Upper lobe of left lung (tissue), 4 donors: ENCODE data around the gene EDA.

Experiments
- CTCF ChIP-seq, 6 experiments: fragments of 450-650 bp in 4 of 6; fragments of 200-600 bp in 2 of 6; sonication (generic) in 2 of 6; IDR thresholded peaks; one replicate each; pipeline ENCODE4 v1.5.1; 2016 to 2019; ENCODE audit warnings: antibody characterized with exemption in 6 of 6
- POLR2AphosphoS5 ChIP-seq, 2 donors: sonication (generic); formaldehyde crosslinking; IDR thresholded peaks; one replicate each; pipeline ENCODE4 v1.5.1; 2017; ENCODE audit warnings: antibody characterized with exemption in 2 of 2

DNA sequence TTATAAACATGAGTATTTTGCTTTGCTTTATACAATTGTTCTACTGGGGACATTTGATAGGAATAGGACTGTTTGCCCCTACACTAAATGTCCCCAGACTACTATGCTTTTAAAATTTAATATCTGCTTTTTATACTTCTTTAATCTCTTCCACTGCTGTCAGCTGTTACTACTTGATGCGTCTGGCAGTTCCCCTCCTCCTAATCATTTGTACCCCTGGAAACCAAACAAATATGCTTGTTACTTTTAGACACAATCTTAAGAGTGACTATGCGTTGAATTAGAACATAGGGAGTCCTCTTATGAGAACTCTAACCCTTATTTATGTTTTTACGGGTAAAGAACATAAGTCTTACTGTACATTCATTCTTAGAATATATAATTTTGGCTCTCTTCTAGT is 145.7 kb downstream of the EDA start:
- TF ChIP-seq POLR2AphosphoS5 (IDR thresholded peaks at IDR 0.05) (no peak), CTCF (IDR thresholded peaks at IDR 0.05) (no peak)
